Heart right ventricle (tissue), 16 donors: Measurements from ENCODE around the gene GPRIN3. TPM values are rescaled to one million over a fixed set of nuclear protein-coding genes. Genes with fewer than 3 reads are reported as not detected.

ENCODE experiments used
- ATAC-seq, 8 donors: fragments of 200-7000 bp; cut with Tn5 transposase; one replicate each; pipeline ENCODE4 v1.9.1; 2020; ENCODE audit warnings: mild to moderate bottlenecking in 8 of 8, moderate library complexity in 8 of 8, moderate number of reproducible peaks in 1 of 8
- DNase-seq, 2 donors: peaks; one replicate each; pipeline ENCODE4 v3.0.0-alpha.2; 2020
- H3K27ac ChIP-seq, 10 donors: fragments of 200-600 bp; sonication (generic) in 2 of 10; one replicate each; pipeline versions ENCODE4 v1.5.0 to v1.8.0; 2020 to 2022; ENCODE audit warnings: mild to moderate bottlenecking in 3 of 10
- H3K27me3 ChIP-seq, 7 donors: fragments of 200-600 bp; one replicate each; pipeline ENCODE4 v1.8.0; 2021 to 2022; ENCODE audit warnings: mild to moderate bottlenecking in 2 of 7
- H3K36me3 ChIP-seq, 9 donors: fragments of 200-600 bp; sonication (generic) in 1 of 9; one replicate each; pipeline versions ENCODE4 v1.5.0 to v1.8.0; 2020 to 2022; ENCODE audit warnings: mild to moderate bottlenecking in 2 of 9
- H3K4me1 ChIP-seq, 9 donors: fragments of 200-600 bp; sonication (generic) in 1 of 9; one replicate each; pipeline versions ENCODE4 v1.5.0 to v1.8.0; 2020 to 2022; ENCODE audit warnings: mild to moderate bottlenecking in 4 of 9
- H3K4me3 ChIP-seq, 10 donors: fragments of 200-600 bp; sonication (generic) in 2 of 10; one replicate each; pipeline versions ENCODE4 v1.5.0 to v1.8.0; 2020 to 2022; ENCODE audit warnings: mild to moderate bottlenecking in 7 of 10, moderate library complexity in 2 of 10
- H3K9me3 ChIP-seq, 11 donors: fragments of 200-600 bp in 10 of 11; sonication (generic) in 2 of 11; one replicate each; pipeline versions ENCODE4 v1.5.0 to v1.8.0; 2013 to 2022; ENCODE audit warnings: mild to moderate bottlenecking in 2 of 11, control low read depth in 1 of 11, moderate library complexity in 1 of 11
- WGBS, 2 donors: extraction: QIAGEN DNeasy Blood & Tissue Kit; methylation state at CpG; one replicate each; pipeline ENCODE4 v1.1.7; 2013; ENCODE audit warnings: inconsistent platforms in 1 of 2; 5-methylcytosine and 5-hydroxymethylcytosine counted together
- intact Hi-C, 10 donors: fragments of 100-400 bp; cut with DNase I; formaldehyde crosslinking; loops; one replicate each; pipeline versions ENCODE4 v1.11.1 to v1.14.2; 2022
- polyA plus RNA-seq, 2 donors: library from polyadenylated mRNA; stranded (reverse); fragments of 200-250 nt; gene quantifications; one replicate each; pipeline ENCODE4 v1.2.3, GENCODE V29; 2013
- total RNA-seq, 10 donors: library from RNA; stranded (reverse); fragmentation: NEBNext Ultra II Directional in 3 of 10; extraction: Animal tissue kit (Norgen Biotek cat#: 25700) in 3 of 10; gene quantifications; one replicate each; pipeline versions ENCODE4 v1.2.1 to v1.2.4, GENCODE V29; 2021 to 2023
- TF ChIP-seq, protein P1 (sequence below), 9 donors: fragments of 200-600 bp; sonication (generic) in 2 of 9; IDR thresholded peaks; one replicate each; pipeline versions ENCODE4 v1.5.0 to v1.8.0; 2021 to 2022; ENCODE audit warnings: antibody characterized with exemption in 9 of 9, mild to moderate bottlenecking in 5 of 9, moderate library complexity in 1 of 9
- donor health status: Arrhythmogenic right ventricular cardiomyopathy.
- donor health status: ischemic (EF 13 %, LVEDD 7.1; RV severe dilation, severe dysfunction).
- donor health status: healthy with polysubstance abuse.
- donor health status: DM: no; HTN: yes; CAD: no.
- donor health status: DM: no; HTN: no; CAD: no.
- donor health status: ischemic (EF 25% LVEDD 6.9; RV normal size, moderate dysfunction).
- donor health status: ischemic (EF 25% LVEDD 5.7; RV mildly dilated, moderate dysfunction).
- donor health status: healthy.
- donor health status: DM: yes; HTN: yes; CAD: no.
- donor health status: Ischemic cardiomyopathy.
- donor health status: ischemic (EF 35%, LVEDD 5.7; RV mildly dilated, moderate dysfunction).
- donor health status: nonischemic (EF 11% LVEDD 7.7; RV severe dilation, severe dysfunction).
- donor health status: DM: yes; HTN: yes; CAD: no.
- donor health status: PGD.
- donor health status: ischemic (EF 29% LVEDD 5.4; RV normal size, mild dysfunction).
- donor health status: nonischemic (EF 23%, LVEDD 6.1; RV moderate dilation, normal function).

GPRIN3 gene
- total and polyA plus RNA-seq, 12 donors, result 1.7 to 12.2 (median 9.5) TPM

DNA sequence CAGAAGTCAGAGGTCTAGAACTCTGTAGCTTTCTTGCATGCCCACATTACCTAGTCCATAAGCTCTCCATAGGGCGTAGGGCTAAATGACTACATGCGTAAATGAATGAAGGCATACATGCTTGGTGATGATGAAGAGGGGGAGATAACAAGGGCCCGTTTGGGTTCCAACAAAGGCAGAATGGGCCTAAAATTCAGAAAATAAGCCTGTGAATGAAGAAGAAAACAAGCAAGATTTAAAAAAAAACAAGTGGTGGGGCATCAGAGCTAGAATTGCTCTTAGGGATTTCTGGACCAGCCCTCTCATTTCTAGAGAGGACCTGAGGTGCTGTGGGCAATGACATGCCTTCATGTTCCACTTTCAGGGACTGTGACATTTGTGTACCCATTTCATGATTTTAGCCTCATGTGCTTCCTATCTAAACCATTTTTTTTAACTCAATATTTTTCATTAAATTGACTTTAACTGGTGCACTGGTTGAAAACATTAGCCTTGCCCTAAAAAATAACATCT, 12.1 kb downstream of the GPRIN3 start:
- Histone ChIP-seq H3K9me3 (peaks cover 0 to 5% (median 0%) of the 10 kb centered on the region in 11 donors), H3K36me3 (no peaks in the 10 kb centered on the region), H3K27ac (peak overlapping the region in 4 of 10 donors; percentile 8 to 93 (median 62)), H3K27me3 (no peaks in the 10 kb centered on the region), H3K4me1 (peaks cover 0 to 99% (median 62%) of the 10 kb centered on the region in 9 donors), H3K4me3 (no peak overlapping the region)
- no peak for ATAC-seq
- intact Hi-C loops, result loop anchor here in 2 of 10 donors (5.0 kb wide), 1 partner anchor 38 kb away; no protein-coding TSS in a partner anchor
- no peak for DNase-seq
- TF ChIP-seq, protein P1, sequence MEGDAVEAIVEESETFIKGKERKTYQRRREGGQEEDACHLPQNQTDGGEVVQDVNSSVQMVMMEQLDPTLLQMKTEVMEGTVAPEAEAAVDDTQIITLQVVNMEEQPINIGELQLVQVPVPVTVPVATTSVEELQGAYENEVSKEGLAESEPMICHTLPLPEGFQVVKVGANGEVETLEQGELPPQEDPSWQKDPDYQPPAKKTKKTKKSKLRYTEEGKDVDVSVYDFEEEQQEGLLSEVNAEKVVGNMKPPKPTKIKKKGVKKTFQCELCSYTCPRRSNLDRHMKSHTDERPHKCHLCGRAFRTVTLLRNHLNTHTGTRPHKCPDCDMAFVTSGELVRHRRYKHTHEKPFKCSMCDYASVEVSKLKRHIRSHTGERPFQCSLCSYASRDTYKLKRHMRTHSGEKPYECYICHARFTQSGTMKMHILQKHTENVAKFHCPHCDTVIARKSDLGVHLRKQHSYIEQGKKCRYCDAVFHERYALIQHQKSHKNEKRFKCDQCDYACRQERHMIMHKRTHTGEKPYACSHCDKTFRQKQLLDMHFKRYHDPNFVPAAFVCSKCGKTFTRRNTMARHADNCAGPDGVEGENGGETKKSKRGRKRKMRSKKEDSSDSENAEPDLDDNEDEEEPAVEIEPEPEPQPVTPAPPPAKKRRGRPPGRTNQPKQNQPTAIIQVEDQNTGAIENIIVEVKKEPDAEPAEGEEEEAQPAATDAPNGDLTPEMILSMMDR (IDR thresholded peaks at IDR 0.05), result no peak
- WGBS, 2 donors, result 91 to 95% methylated on average over 3 of the region's 3 CpGs

DNA sequence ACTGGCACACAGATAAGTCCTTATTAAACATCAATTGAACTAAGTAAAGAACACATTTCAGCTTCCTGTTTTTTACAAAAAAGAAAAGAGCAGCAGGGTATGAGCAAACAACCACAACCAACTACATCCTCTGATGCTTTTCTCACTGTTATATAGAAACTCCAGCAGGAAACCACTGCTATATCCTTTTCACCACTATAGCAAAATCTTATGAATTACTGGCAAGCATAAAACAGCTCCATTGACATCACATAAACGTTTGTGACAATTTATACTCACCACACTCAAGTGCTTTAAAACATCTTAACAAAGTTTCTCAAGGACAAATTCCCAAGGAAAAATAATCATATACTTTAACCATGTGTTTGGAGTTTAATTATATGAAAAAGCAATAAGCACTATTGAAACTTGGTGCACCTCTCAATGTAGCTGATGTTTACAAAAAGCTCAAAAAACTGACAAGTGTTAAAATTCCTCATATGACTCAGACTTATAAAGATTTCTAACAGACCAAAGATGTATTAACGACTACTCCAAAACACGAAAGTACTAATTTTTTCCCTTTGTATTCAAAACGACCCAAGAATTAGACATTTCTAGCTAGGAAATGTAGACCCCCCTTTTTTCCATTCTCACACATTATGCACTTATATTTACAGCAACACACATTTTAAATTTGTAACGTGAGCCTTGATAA, 12.9 kb downstream of the GPRIN3 start:
- no peak for DNase-seq
- WGBS, 2 donors, result 57 to 64% methylated on average over 5 of the region's 5 CpGs
- Histone ChIP-seq H3K36me3 (no peaks in the 10 kb centered on the region), H3K9me3 (peaks cover 0 to 5% (median 0%) of the 10 kb centered on the region in 11 donors), H3K27me3 (no peaks in the 10 kb centered on the region), H3K4me1 (peaks cover 0 to 99% (median 62%) of the 10 kb centered on the region in 9 donors), H3K4me3 (no peak overlapping the region), H3K27ac (peak overlapping the region in 5 of 10 donors; percentile 8 to 93 (median 37))
- intact Hi-C loops, result loop anchor here in 4 of 10 donors (5.0 kb wide), 1 partner anchor 37 kb away; no protein-coding TSS in a partner anchor
- ATAC-seq, result peak in 1 of 8 donors; percentile 43
- TF ChIP-seq, protein P1 (IDR thresholded peaks at IDR 0.05), result no peak

DNA sequence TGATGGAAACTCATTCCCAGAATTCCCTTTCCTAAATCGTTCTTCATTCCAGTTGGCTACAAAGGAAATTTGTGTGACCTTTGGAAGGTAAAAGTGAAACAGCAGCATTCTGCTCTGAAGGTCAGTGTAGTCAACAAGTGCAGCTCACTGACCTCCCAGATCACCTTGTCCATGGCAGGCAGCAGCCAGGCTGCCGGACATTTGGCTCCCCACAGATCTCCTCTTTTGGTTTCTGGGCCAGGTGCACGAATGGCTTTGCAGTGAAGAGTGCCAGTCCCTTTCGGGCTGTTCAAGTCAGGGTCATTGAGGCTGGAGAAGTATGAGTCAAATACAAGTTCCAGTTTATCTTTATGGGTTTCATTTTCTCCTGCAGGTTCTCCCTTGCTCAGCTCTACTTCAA, 14.3 kb downstream of the GPRIN3 start:
- intact Hi-C loops, result loop anchor here in 2 of 10 donors (5.0 kb wide), 1 partner anchor 36 kb away; no protein-coding TSS in a partner anchor
- WGBS, 2 donors, result 49 to 61% methylated on average over 4 of the region's 4 CpGs
- H3K4me3 ChIP-seq, result peak overlapping the region in 1 of 10 donors; percentile 10
- DNase-seq (no peak), ATAC-seq (peak in 2 of 8 donors; percentile 34 to 58)
- H3K27me3 ChIP-seq, result no peaks in the 10 kb centered on the region
- peaks cover 0 to 98% (median 65%) of the 10 kb centered on the region in 9 donors for H3K4me1 ChIP-seq
- H3K9me3 ChIP-seq, result peaks cover 0 to 5% (median 0%) of the 10 kb centered on the region in 11 donors
- H3K27ac ChIP-seq, result peak overlapping the region in 9 of 10 donors; percentile 6 to 93 (median 24)
- TF ChIP-seq, protein P1 (IDR thresholded peaks at IDR 0.05), result no peak
- H3K36me3 ChIP-seq, result no peaks in the 10 kb centered on the region

DNA sequence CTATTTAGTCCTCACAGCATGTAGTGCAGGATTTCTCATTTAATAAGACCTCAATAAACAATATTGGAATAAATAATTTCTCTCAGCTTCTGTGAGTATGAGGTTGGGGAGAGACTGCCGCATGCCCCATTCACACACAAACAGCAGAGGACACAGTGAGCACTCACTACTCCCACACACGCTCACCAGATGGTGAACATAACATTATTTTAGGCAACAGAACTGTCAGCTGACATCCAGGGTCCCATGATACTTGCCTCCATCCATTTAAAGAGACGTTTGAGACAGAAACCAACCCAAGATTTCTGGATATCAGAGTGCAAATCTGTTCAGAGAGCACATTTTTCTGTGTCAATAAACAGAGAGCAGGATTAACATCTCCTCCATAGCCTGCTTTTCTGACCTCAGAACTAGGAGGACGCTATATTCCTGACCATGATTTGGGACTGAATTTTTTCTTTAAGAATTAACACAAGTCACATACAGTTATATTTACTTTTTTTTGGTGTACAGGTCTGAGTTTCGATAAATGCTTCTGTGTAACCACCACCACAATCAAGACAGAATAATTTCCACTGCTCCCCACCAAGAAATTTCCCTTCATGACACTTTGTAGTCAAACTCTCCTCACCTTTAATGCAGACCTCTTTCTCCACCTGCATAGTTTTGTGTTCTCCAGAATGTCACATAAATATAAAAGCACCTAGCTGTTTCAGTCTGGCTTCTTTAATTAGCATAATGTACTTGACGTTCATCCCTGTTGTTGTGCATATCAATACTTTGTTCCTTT, 16.7 kb downstream of the GPRIN3 start:
- WGBS, 2 donors, result 43 to 44% methylated on average over 6 of the region's 6 CpGs
- H3K27ac ChIP-seq, result peak overlapping the region in 8 of 10 donors; percentile 43 to 63 (median 54)
- ATAC-seq (peak; percentile 74 to 94 (median 84)), DNase-seq (peak in 1 of 2 donors; percentile 40)
- no peaks in the 10 kb centered on the region for H3K27me3 ChIP-seq
- TF ChIP-seq, protein P1 (IDR thresholded peaks at IDR 0.05), result no peak
- H3K36me3 ChIP-seq, result no peaks in the 10 kb centered on the region
- peaks cover 0 to 5% (median 0%) of the 10 kb centered on the region in 11 donors for H3K9me3 ChIP-seq
- peaks cover 0 to 93% (median 54%) of the 10 kb centered on the region in 9 donors for H3K4me1 ChIP-seq
- intact Hi-C loops, result loop anchor here in 2 of 10 donors (5.0 kb wide), 1 partner anchor 34 kb away; no protein-coding TSS in a partner anchor
- no peak overlapping the region for H3K4me3 ChIP-seq
